Neural cell (in vitro differentiated cells): ENCODE measurements around the gene UPF1. TPM values are rescaled to one million over a fixed set of nuclear protein-coding genes. Genes with fewer than 3 reads are reported as not detected.

Experiments
- H2AFZ ChIP-seq: fragments of 200-600, 300-800 bp; sonication (generic), shearing (Covaris generic); 2 replicates; pipeline ENCODE4 v1.6.0; 2014; ENCODE audit warnings: low read depth, mild to moderate bottlenecking, antibody characterized with exemption, low read length, moderate library complexity
- H3F3A ChIP-seq: fragments of 200-600 bp; shearing (Covaris generic); 2 replicates; pipeline ENCODE4 v1.6.1; 2016; ENCODE audit warnings: mild to moderate bottlenecking, moderate library complexity, mixed read lengths, antibody characterized with exemption, low read length; ENCODE audit not compliant: insufficient read depth, poor library complexity, severe bottlenecking
- H3K27ac ChIP-seq: fragments of 200-600, 300-800 bp; sonication (generic), shearing (Covaris generic); 2 replicates; pipeline ENCODE4 v1.5.1; 2014; ENCODE audit warnings: mild to moderate bottlenecking, low read length, moderate library complexity
- H3K27me3 ChIP-seq: fragments of 300-800, 200-600 bp; sonication (generic), shearing (Covaris generic); 2 replicates; pipeline ENCODE4 v1.6.0; 2014; ENCODE audit warnings: mild to moderate bottlenecking, low read depth, low read length, moderate library complexity; ENCODE audit not compliant: insufficient read depth
- H3K36me3 ChIP-seq: fragments of 300-800, 200-600 bp; sonication (generic), shearing (Covaris generic); 2 replicates; pipeline ENCODE4 v1.5.1; 2014; ENCODE audit warnings: mild to moderate bottlenecking, antibody characterized with exemption, low read length, moderate library complexity; ENCODE audit not compliant: insufficient read depth
- H3K4me2 ChIP-seq: fragments of 300-800, 200-600 bp; sonication (generic), shearing (Covaris generic); 2 replicates; pipeline ENCODE4 v1.6.0; 2014; ENCODE audit warnings: mild to moderate bottlenecking, low read length
- H3K4me3 ChIP-seq: fragments of 300-800, 200-600 bp; sonication (generic), shearing (Covaris generic); 2 replicates; pipeline ENCODE4 v1.5.1; 2014; ENCODE audit warnings: mild to moderate bottlenecking, low read length, moderate library complexity
- H3K79me2 ChIP-seq: fragments of 200-600 bp; shearing (Covaris generic); replicated peaks from 2 replicates; pipeline ENCODE4 v1.6.0; 2014; ENCODE audit warnings: mild to moderate bottlenecking, low read length, moderate library complexity; ENCODE audit not compliant: insufficient read depth
- H3K9ac ChIP-seq: fragments of 300-800, 200-600 bp; sonication (generic), shearing (Covaris generic); 2 replicates; pipeline ENCODE4 v1.6.1; 2016; ENCODE audit warnings: mild to moderate bottlenecking, low read length, mixed read lengths
- H3K9me2 ChIP-seq: fragments of 200-600 bp; shearing (Covaris generic); 2 replicates; pipeline ENCODE4 v1.6.1; 2016; ENCODE audit warnings: mild to moderate bottlenecking, low read length, mixed read lengths; ENCODE audit not compliant: insufficient read depth
- H3K9me3 ChIP-seq: fragments of 200-600, 300-800 bp; sonication (generic), shearing (Covaris generic); 2 replicates; pipeline ENCODE4 v1.6.1; 2016; ENCODE audit warnings: mild to moderate bottlenecking, mixed run types, low read length, moderate library complexity, mixed read lengths
- H4K20me1 ChIP-seq: fragments of 200-600 bp; shearing (Covaris generic); 2 replicates; pipeline ENCODE4 v1.6.1; 2016; ENCODE audit warnings: mild to moderate bottlenecking, mixed run types; ENCODE audit not compliant: insufficient read depth
- EP300 ChIP-seq: fragments of 450-650 bp; conservative IDR thresholded peaks from 2 replicates; pipeline ENCODE4 v1.6.1; 2014; ENCODE audit warnings: antibody characterized with exemption, mild to moderate bottlenecking, moderate library complexity; ENCODE audit not compliant: poor library complexity, severe bottlenecking
- EZH2 ChIP-seq: fragments of 200-600, 300-800 bp; shearing (Covaris generic), sonication (generic); IDR thresholded peaks from 2 replicates; pipeline ENCODE4 v1.6.1; 2014; ENCODE audit warnings: antibody characterized with exemption, low read length, borderline replicate concordance, mild to moderate bottlenecking; ENCODE audit not compliant: insufficient read depth, poor library complexity, severe bottlenecking
- MXI1 ChIP-seq: fragments of 450-650 bp; conservative IDR thresholded peaks from 2 replicates; pipeline ENCODE4 v1.6.1; 2014; ENCODE audit warnings: antibody characterized with exemption, mild to moderate bottlenecking; ENCODE audit not compliant: poor library complexity, severe bottlenecking
- POLR2AphosphoS5 ChIP-seq: IDR thresholded peaks from 2 replicates; pipeline ENCODE4 v1.6.1; 2012
- RAD21 ChIP-seq: fragments of 450-650 bp; conservative IDR thresholded peaks from 2 replicates; pipeline ENCODE4 v1.6.1; 2014; ENCODE audit warnings: antibody characterized with exemption, mild to moderate bottlenecking, moderate library complexity
- SMC3 ChIP-seq: fragments of 450-650 bp; conservative IDR thresholded peaks from 2 replicates; pipeline ENCODE4 v1.6.1; 2014; ENCODE audit warnings: antibody characterized with exemption, mild to moderate bottlenecking, moderate library complexity; ENCODE audit not compliant: poor library complexity
- TAF1 ChIP-seq: IDR thresholded peaks from 2 replicates; pipeline ENCODE4 v1.6.1; 2012; ENCODE audit warnings: low read depth
- polyA plus RNA-seq: library from polyadenylated mRNA; depleted of rRNA; stranded (reverse); fragments of >200 nt; gene quantifications from 2 replicates; pipeline ENCODE4 v1.2.3, GENCODE V29; 2014
- TF ChIP-seq, protein P1 (sequence below): fragments of 450-650 bp; IDR thresholded peaks from 2 replicates; pipeline ENCODE4 v1.5.1; 2014; ENCODE audit warnings: antibody characterized with exemption, mild to moderate bottlenecking, moderate library complexity; ENCODE audit not compliant: poor library complexity, severe bottlenecking
- TF ChIP-seq, protein P2 (sequence below): IDR thresholded peaks from 2 replicates; pipeline ENCODE4 v1.6.1; 2012; ENCODE audit warnings: borderline replicate concordance

The UPF1 gene
- polyA plus RNA-seq, 1 donor from 2014 or later: 39.3 TPM

DNA sequence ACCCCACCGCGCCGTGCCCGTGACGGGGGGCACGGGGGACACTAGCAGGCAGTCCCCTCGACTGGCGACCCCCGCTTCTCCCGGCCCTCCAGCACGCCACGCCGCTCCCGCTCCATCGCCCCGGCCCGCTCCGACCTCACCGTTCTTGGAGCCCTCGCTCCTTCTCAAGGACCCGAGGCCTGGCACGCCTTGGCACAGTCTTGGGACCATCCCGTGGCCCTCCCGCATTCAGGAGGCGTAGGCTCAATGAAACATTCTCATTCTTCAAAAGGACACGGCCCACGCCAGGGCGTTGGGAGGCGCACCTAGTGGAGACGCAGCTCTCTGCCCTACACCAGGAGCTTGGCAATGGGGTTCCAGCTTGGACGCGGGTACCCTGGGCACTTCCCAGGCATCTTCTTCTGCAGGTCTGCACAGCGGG lies 64.7 kb downstream of the UPF1 start:
- Histone ChIP-seq H3K36me3 (no peaks in the 10 kb centered on the region), H3K4me2 (no peak overlapping the region), H3K4me3 (peak overlapping the region; percentile 61), H3K27ac (no peak overlapping the region), H3K9me3 (no peaks in the 10 kb centered on the region), H3K27me3 (no peaks in the 10 kb centered on the region), H3K9ac (peak overlapping the region; percentile 49), H2AFZ (no peak overlapping the region), H3K79me2 (peaks cover 18% of the 10 kb centered on the region), H3K9me2 (no peaks in the 10 kb centered on the region), H3F3A (no peaks in the 10 kb centered on the region), H4K20me1 (no peaks in the 10 kb centered on the region)
- TF ChIP-seq, protein P1, sequence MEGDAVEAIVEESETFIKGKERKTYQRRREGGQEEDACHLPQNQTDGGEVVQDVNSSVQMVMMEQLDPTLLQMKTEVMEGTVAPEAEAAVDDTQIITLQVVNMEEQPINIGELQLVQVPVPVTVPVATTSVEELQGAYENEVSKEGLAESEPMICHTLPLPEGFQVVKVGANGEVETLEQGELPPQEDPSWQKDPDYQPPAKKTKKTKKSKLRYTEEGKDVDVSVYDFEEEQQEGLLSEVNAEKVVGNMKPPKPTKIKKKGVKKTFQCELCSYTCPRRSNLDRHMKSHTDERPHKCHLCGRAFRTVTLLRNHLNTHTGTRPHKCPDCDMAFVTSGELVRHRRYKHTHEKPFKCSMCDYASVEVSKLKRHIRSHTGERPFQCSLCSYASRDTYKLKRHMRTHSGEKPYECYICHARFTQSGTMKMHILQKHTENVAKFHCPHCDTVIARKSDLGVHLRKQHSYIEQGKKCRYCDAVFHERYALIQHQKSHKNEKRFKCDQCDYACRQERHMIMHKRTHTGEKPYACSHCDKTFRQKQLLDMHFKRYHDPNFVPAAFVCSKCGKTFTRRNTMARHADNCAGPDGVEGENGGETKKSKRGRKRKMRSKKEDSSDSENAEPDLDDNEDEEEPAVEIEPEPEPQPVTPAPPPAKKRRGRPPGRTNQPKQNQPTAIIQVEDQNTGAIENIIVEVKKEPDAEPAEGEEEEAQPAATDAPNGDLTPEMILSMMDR: peak; percentile 19
- TF ChIP-seq TAF1: no peak

DNA sequence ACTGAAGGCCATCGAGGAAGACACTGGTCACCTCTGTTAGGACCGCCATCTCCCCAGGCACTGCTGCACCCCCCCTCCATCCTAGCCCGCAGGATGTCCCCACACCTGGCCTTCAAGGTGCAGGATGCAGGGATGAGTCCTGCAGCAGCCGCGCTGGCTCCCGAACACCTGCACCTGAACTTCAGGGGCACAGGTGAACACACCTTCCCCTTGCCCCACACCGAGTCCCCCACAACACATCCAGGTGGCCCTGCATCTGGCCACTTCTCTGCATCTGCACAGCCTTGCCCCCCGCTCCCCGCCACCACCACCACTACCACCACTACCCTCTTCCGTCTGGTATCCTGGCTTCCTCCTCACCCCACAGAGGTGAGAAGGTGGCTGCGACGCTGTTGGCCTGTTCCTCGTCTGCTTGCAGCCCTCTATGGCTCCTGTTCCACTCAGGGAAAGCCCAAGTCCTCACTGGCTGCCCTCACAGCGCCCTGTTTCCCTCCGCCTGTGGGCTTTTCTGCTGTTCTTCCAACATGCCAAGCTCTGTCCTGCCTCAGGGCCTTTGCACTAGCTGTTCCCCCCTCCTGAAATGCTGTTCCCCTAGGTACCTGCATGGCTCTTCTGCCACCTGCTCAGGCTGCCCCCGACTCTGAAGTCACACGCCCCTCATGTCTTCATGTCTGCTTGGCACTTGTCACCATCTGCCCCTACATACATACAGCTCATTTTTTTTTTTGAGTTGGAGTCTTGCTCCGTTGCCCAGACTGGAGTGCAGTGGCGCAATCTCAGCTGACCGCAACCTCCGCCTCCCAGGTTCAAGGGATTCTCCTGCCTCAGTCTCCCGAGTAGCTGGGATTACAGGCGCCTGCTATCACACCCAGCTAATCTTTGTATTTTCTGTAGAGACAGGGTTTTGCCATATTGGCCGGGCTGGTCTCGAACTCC lies 65.6 kb downstream of the UPF1 start:
- Histone ChIP-seq H3K4me3 (no peak overlapping the region), H3K27me3 (no peaks in the 10 kb centered on the region), H3K9me2 (no peaks in the 10 kb centered on the region), H3F3A (no peaks in the 10 kb centered on the region), H2AFZ (no peak overlapping the region), H3K36me3 (no peaks in the 10 kb centered on the region), H4K20me1 (no peaks in the 10 kb centered on the region), H3K4me2 (no peak overlapping the region), H3K9ac (no peak overlapping the region), H3K79me2 (peaks cover 18% of the 10 kb centered on the region), H3K9me3 (no peaks in the 10 kb centered on the region), H3K27ac (no peak overlapping the region)
- TF ChIP-seq, protein P2, sequence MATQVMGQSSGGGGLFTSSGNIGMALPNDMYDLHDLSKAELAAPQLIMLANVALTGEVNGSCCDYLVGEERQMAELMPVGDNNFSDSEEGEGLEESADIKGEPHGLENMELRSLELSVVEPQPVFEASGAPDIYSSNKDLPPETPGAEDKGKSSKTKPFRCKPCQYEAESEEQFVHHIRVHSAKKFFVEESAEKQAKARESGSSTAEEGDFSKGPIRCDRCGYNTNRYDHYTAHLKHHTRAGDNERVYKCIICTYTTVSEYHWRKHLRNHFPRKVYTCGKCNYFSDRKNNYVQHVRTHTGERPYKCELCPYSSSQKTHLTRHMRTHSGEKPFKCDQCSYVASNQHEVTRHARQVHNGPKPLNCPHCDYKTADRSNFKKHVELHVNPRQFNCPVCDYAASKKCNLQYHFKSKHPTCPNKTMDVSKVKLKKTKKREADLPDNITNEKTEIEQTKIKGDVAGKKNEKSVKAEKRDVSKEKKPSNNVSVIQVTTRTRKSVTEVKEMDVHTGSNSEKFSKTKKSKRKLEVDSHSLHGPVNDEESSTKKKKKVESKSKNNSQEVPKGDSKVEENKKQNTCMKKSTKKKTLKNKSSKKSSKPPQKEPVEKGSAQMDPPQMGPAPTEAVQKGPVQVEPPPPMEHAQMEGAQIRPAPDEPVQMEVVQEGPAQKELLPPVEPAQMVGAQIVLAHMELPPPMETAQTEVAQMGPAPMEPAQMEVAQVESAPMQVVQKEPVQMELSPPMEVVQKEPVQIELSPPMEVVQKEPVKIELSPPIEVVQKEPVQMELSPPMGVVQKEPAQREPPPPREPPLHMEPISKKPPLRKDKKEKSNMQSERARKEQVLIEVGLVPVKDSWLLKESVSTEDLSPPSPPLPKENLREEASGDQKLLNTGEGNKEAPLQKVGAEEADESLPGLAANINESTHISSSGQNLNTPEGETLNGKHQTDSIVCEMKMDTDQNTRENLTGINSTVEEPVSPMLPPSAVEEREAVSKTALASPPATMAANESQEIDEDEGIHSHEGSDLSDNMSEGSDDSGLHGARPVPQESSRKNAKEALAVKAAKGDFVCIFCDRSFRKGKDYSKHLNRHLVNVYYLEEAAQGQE: no peak
- TF ChIP-seq EZH2 (no peak), POLR2AphosphoS5 (no peak), EP300 (no peak), TAF1 (no peak), RAD21 (no peak), SMC3 (no peak), MXI1 (no peak)
- TF ChIP-seq, protein P1: no peak
